ENCODE results near the gene PYDC1. TPM values are rescaled to one million over a fixed set of nuclear protein-coding genes. Genes with fewer than 3 reads are reported as not detected.

PYDC1 gene
- total and polyA plus RNA-seq, 10 of the 15 experiments (the other 5 are each of a cell fraction or from before 2014, with no cell fraction given), result not detected

- H3K4me3 ChIP-seq, result no peak overlapping the region
- H3K79me2 ChIP-seq (ENCODE audit: control insufficient read depth, insufficient read depth, low read length), result peaks cover 59% of the 10 kb centered on the region
- TF ChIP-seq SREBF2 (IDR thresholded peaks at IDR 0.05; ENCODE audit: low read length), result no peak
- peak; percentile 44; the same call in 1 of the 2 replicates for TF ChIP-seq POLR2AphosphoS5 (IDR thresholded peaks at IDR 0.05; ENCODE audit: low read length)
- no peak for TF ChIP-seq CREB1 (IDR thresholded peaks at IDR 0.05; ENCODE audit: low read depth)
- peak; percentile 22; the same call in 1 of the 2 replicates for TF ChIP-seq POLR2A (IDR thresholded peaks at IDR 0.05; ENCODE audit: low read depth, low read length)
- no peak for TF ChIP-seq USF1 (IDR thresholded peaks at IDR 0.05; ENCODE audit: borderline replicate concordance, extremely low read length, insufficient read depth, low read depth, low read length)
- TF ChIP-seq BHLHE40 (IDR thresholded peaks at IDR 0.05; ENCODE audit: borderline replicate concordance in 1 of 2, low read depth in 2 of 2, low read length in 1 of 2), result no peak
- TF ChIP-seq TARDBP (IDR thresholded peaks at IDR 0.05; ENCODE audit: borderline replicate concordance), result no peak
- TF ChIP-seq PAX8 (IDR thresholded peaks at IDR 0.05), result no peak
- no peak for TF ChIP-seq MYB (IDR thresholded peaks at IDR 0.05; ENCODE audit: borderline replicate concordance, low read depth, low read length)
- no peak for TF ChIP-seq ESRRA (IDR thresholded peaks at IDR 0.05; ENCODE audit: low read length)
- 0 out of 2 replicates have a peak, but pooled peaks have one; percentile 7 for TF ChIP-seq POLR2AphosphoS2 (IDR thresholded peaks at IDR 0.05; ENCODE audit: low read depth, low read length)
- TF ChIP-seq WRNIP1 (IDR thresholded peaks at IDR 0.05; ENCODE audit: borderline replicate concordance, low read depth, low read length), result no peak
- H3K27ac ChIP-seq (ENCODE audit: control insufficient read depth, insufficient read depth), result no peak overlapping the region
- peaks cover 11% of the 10 kb centered on the region for H4K20me1 ChIP-seq (ENCODE audit: control insufficient read depth, insufficient read depth)
- ChIA-PET RAD21 (ENCODE audit: unreplicated experiment) (no interaction called here), POLR2A (no interaction called here), SMC1A (ENCODE audit: uncharacterized antibody, unreplicated experiment) (interaction anchor here (0.5 to 1.3 kb wide), 3 partner anchors 14 to 258 kb away, joined by 3 to 4 read pairs (median 3); no protein-coding TSS in a partner anchor), CTCF (interaction anchor here (0.7 to 0.9 kb wide), 3 partner anchors 9 to 13 kb away, joined by 3 to 5 read pairs (median 3); no protein-coding TSS in a partner anchor)
- no peak overlapping the region for H3K4me2 ChIP-seq (ENCODE audit: control insufficient read depth, insufficient read depth)
- no peak overlapping the region for H3K9ac ChIP-seq (ENCODE audit: control insufficient read depth, insufficient read depth, low read length)
- intact Hi-C loops (cut with micrococcal nuclease; ENCODE audit: unreplicated experiment), result loop anchor here (10.0 kb wide), 1 partner anchor 687 kb away; the partner anchor contains the start of gene ZNF267
- no peak overlapping the region for H2AFZ ChIP-seq (ENCODE audit: control insufficient read depth, low read depth, low read length)
- DNase-seq (ENCODE audit: low read depth, low spot score) (no peak), FAIRE-seq (no peak), ATAC-seq (peak; percentile 7; the same call in 2 of the 3 replicates)
- 95% methylated on average over 8 of the region's 8 CpGs for WGBS (ENCODE audit: insufficient coverage, insufficient replicate concordance, low lambda C conversion rate, missing lambda C conversion rate)
- H3K4me1 ChIP-seq (ENCODE audit: control insufficient read depth, insufficient read depth, low read length), result peaks cover 4% of the 10 kb centered on the region
- H3K36me3 ChIP-seq (ENCODE audit: control insufficient read depth in 2 of 2, insufficient read depth in 2 of 2, low read length in 1 of 2), result peaks cover 42 to 75% of the 10 kb centered on the region in 2 experiments
- BruUV-seq (replicated peaks), result no TSS peak
- H3K27me3 ChIP-seq (replicated peaks in 1 of 2; ENCODE audit: control insufficient read depth in 2 of 2, insufficient read depth in 2 of 2, low read length in 1 of 2), result no peaks in the 10 kb centered on the region
- H3K9me3 ChIP-seq (replicated peaks; ENCODE audit: control insufficient read depth, insufficient read depth, low read length), result no peaks in the 10 kb centered on the region
- in situ Hi-C loops (cut with MboI), result no loop called here
Measured at GRCh38 chr16:31187808-31188189, 29.1 kb downstream of the PYDC1 start.

Data from GM12878 (cell line).